Ascending aorta (tissue), 2 donors: Measurements from ENCODE around the gene NUAK1. TPM values are rescaled to one million over a fixed set of nuclear protein-coding genes. Genes with fewer than 3 reads are reported as not detected.

Experiments used
- DNase-seq, 2 donors: peaks; one replicate each; pipeline ENCODE4 v3.0.0-alpha.2; 2019; ENCODE audit warnings: low spot score in 2 of 2
- H3K27ac ChIP-seq, 2 donors: fragments of 200-600 bp; sonication (generic); one replicate each; pipeline ENCODE4 v1.5.1; 2016 to 2017; ENCODE audit warnings: mild to moderate bottlenecking in 1 of 2
- H3K27me3 ChIP-seq: fragments of 200-600 bp; sonication (generic); one replicate; pipeline ENCODE4 v1.5.1; 2017
- H3K36me3 ChIP-seq, 2 donors: fragments of 200-600 bp; sonication (generic); one replicate each; pipeline ENCODE4 v1.5.1; 2016
- H3K4me1 ChIP-seq, 2 donors: fragments of 200-600 bp; sonication (generic); one replicate each; pipeline ENCODE4 v1.5.1; 2016 to 2017; ENCODE audit warnings: mild to moderate bottlenecking in 1 of 2
- H3K4me3 ChIP-seq, 2 donors: fragments of 200-600 bp; sonication (generic); one replicate each; pipeline ENCODE4 v1.5.1; 2016 to 2017; ENCODE audit warnings: mild to moderate bottlenecking in 1 of 2
- H3K9me3 ChIP-seq, 2 donors: fragments of 200-600 bp; sonication (generic); one replicate each; pipeline ENCODE4 v1.5.1; 2016
- intact Hi-C: fragments of 100-400 bp; cut with DNase I; formaldehyde crosslinking; loops from one replicate; pipeline ENCODE4 v1.15.1; 2023
- total RNA-seq: library from RNA; depleted of rRNA; stranded (reverse); fragments of >200 nt; gene quantifications from one replicate; pipeline ENCODE4 v1.1.0, GENCODE V29; 2016
- TF ChIP-seq, protein P1 (sequence below), 3 experiments: fragments of 200-600 bp in 2 of 3; fragments of 450-650 bp in 1 of 3; sonication (generic) in 2 of 3; IDR thresholded peaks; one replicate each; pipeline ENCODE4 v1.5.1; 2016 to 2019; ENCODE audit warnings: antibody characterized with exemption in 3 of 3, mild to moderate bottlenecking in 1 of 3, moderate library complexity in 1 of 3

Gene NUAK1
- total RNA-seq, 1 donor from 2014 or later, result 29.7 TPM

DNA sequence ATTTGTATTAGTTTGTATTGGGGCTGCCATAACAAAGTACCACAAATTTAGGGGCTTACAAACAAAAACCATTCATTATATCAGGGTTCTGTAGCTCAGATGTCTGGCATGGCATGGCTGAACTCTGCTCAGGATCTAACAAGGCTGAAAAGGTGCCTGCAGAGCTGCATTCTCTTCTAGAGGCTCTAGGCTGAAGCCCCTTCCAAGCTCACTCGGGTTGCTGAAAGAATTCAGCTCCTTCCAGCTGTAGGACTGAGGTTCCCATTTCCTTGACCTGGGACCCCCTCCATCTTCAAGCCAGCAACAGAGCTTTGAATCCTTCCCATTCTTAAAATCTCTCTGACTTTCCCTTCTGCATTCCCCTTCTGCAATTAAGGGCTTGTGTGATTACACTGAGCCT lies 90.7 kb downstream of the NUAK1 start:
- intact Hi-C loops, result no loop called here
- no peaks in the 10 kb centered on the region for H3K27me3 ChIP-seq

GRCh38 chr12:106046947-106047346 lies 91.8 kb downstream of the NUAK1 start:
- no peaks in the 10 kb centered on the region for H3K9me3 ChIP-seq
- no peaks in the 10 kb centered on the region for H3K27me3 ChIP-seq
- no peaks in the 10 kb centered on the region for H3K36me3 ChIP-seq
- H3K4me3 ChIP-seq, result no peak overlapping the region
- H3K4me1 ChIP-seq, result no peaks in the 10 kb centered on the region
- no peak for DNase-seq
- TF ChIP-seq, protein P1, sequence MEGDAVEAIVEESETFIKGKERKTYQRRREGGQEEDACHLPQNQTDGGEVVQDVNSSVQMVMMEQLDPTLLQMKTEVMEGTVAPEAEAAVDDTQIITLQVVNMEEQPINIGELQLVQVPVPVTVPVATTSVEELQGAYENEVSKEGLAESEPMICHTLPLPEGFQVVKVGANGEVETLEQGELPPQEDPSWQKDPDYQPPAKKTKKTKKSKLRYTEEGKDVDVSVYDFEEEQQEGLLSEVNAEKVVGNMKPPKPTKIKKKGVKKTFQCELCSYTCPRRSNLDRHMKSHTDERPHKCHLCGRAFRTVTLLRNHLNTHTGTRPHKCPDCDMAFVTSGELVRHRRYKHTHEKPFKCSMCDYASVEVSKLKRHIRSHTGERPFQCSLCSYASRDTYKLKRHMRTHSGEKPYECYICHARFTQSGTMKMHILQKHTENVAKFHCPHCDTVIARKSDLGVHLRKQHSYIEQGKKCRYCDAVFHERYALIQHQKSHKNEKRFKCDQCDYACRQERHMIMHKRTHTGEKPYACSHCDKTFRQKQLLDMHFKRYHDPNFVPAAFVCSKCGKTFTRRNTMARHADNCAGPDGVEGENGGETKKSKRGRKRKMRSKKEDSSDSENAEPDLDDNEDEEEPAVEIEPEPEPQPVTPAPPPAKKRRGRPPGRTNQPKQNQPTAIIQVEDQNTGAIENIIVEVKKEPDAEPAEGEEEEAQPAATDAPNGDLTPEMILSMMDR (IDR thresholded peaks at IDR 0.05), result no peak
- intact Hi-C loops, result no loop called here
- H3K27ac ChIP-seq, result no peak overlapping the region

More for the DNA sequence above, 90.7 kb downstream of the NUAK1 start:
- DNase-seq, result no peak
- TF ChIP-seq, protein P1 (IDR thresholded peaks at IDR 0.05), result no peak
- no peaks in the 10 kb centered on the region for H3K9me3 ChIP-seq
- no peaks in the 10 kb centered on the region for H3K36me3 ChIP-seq
- peaks cover 0 to 3% of the 10 kb centered on the region in 2 donors for H3K4me1 ChIP-seq
- no peak overlapping the region for H3K27ac ChIP-seq
- H3K4me3 ChIP-seq, result no peak overlapping the region

DNA sequence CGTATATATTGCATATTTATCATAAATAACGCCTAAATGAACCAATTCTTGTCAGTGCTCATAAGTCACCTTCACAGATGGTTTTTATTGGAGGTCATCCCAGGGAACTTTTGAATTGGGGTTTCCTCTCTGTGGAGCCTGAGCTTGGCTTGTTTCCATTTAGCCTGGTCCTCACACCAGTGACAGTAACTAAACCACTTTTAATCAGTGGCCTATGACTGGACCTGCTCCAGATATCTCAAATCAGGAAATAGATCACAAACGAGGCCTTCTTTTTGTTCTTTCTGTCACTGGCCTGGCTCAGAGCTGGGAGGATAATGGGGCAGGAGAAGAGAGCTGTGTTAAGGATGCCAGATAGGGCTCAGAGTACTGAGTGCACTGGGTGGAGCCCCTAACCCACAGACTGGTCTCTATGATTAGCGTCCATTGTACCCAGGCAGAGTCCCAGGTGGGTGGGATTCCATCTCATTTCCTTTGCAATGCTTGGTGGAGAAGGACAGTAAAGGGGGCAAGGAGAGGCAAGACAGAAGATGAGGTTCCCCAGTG lies 92.4 kb downstream of the NUAK1 start:
- TF ChIP-seq, protein P1 (IDR thresholded peaks at IDR 0.05), result no peak

GRCh38 chr12:106045251-106045674 lies 93.5 kb downstream of the NUAK1 start:
- no peak for DNase-seq
- Histone ChIP-seq H3K36me3 (no peaks in the 10 kb centered on the region), H3K27ac (no peak overlapping the region), H3K4me1 (no peaks in the 10 kb centered on the region), H3K27me3 (no peaks in the 10 kb centered on the region), H3K9me3 (no peaks in the 10 kb centered on the region), H3K4me3 (no peak overlapping the region)
- intact Hi-C loops, result no loop called here
- TF ChIP-seq, protein P1 (IDR thresholded peaks at IDR 0.05), result no peak

More for the DNA sequence above, 92.4 kb downstream of the NUAK1 start:
- intact Hi-C loops, result no loop called here
- H3K4me1 ChIP-seq, result no peaks in the 10 kb centered on the region
- no peak for DNase-seq
- no peaks in the 10 kb centered on the region for H3K9me3 ChIP-seq
- no peak overlapping the region for H3K4me3 ChIP-seq
- H3K36me3 ChIP-seq, result no peaks in the 10 kb centered on the region
- no peaks in the 10 kb centered on the region for H3K27me3 ChIP-seq
- H3K27ac ChIP-seq, result no peak overlapping the region

DNA sequence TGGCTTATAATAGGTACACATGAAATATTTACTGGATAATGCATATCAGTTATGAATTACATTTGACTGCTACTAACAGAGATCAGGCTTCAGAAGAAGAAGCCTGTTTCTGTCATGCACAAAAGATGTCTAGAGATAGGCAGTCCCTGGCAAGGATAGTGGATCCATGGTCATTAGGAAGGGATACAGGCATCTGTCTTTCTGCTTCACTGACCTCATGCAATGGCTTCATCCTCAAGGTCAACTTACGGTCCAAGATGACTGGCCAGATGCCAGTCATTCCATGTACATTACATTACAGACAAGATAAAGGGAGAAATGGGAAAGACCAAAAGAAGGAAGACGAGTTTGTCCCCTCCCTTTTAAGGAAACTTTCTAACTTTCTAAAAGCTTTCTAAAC lies 94.0 kb downstream of the NUAK1 start:
- intact Hi-C loops, result no loop called here
- DNase-seq, result no peak
- no peaks in the 10 kb centered on the region for H3K27me3 ChIP-seq
- H3K27ac ChIP-seq, result no peak overlapping the region
- no peaks in the 10 kb centered on the region for H3K4me1 ChIP-seq
- TF ChIP-seq, protein P1 (IDR thresholded peaks at IDR 0.05), result no peak
- H3K36me3 ChIP-seq, result no peaks in the 10 kb centered on the region
- H3K9me3 ChIP-seq, result no peaks in the 10 kb centered on the region
- H3K4me3 ChIP-seq, result no peak overlapping the region

GRCh38 chr12:106042037-106042436 lies 96.7 kb downstream of the NUAK1 start:
- Histone ChIP-seq H3K4me3 (no peak overlapping the region), H3K27ac (no peak overlapping the region), H3K27me3 (no peaks in the 10 kb centered on the region), H3K36me3 (no peaks in the 10 kb centered on the region), H3K4me1 (no peaks in the 10 kb centered on the region), H3K9me3 (no peaks in the 10 kb centered on the region)
- TF ChIP-seq, protein P1 (IDR thresholded peaks at IDR 0.05), result no peak
- intact Hi-C loops, result no loop called here
- no peak for DNase-seq
